ENCODE measurements around the gene CTSA.

The CTSA gene

GRCh38 chr20:45851501-45851900, 39.6 kb upstream of the CTSA start:
- Histone ChIP-seq H3K27ac (ENCODE audit: low read depth, low read length) (no peak overlapping the region), H3K9ac (ENCODE audit: low read length in 5 of 5) (no peak overlapping the region), H3K36me3 (ENCODE audit: control insufficient read depth in 5 of 5, insufficient read depth in 5 of 5, low read length in 5 of 5) (peaks cover 5 to 54% (median 30%) of the 10 kb centered on the region in 5 donors), H3K9me3 (ENCODE audit: control insufficient read depth in 5 of 5, low read length in 5 of 5) (no peaks in the 10 kb centered on the region), H3K4me3 (ENCODE audit: low read depth in 1 of 5, low read length in 5 of 5) (no peak overlapping the region), H3K4me1 (ENCODE audit: control insufficient read depth in 5 of 5, insufficient read depth in 5 of 5, low read length in 5 of 5) (peaks cover 0 to 20% (median 17%) of the 10 kb centered on the region in 5 donors), H3K27me3 (ENCODE audit: control insufficient read depth in 5 of 5, insufficient read depth in 4 of 5, low read length in 5 of 5) (no peaks in the 10 kb centered on the region)

- no peak overlapping the region for H3K9ac ChIP-seq (ENCODE audit: low read length in 5 of 5)
- no peaks in the 10 kb centered on the region for H3K9me3 ChIP-seq (ENCODE audit: control insufficient read depth in 5 of 5, low read length in 5 of 5)
- peaks cover 5 to 47% (median 25%) of the 10 kb centered on the region in 5 donors for H3K36me3 ChIP-seq (ENCODE audit: control insufficient read depth in 5 of 5, insufficient read depth in 5 of 5, low read length in 5 of 5)
- H3K4me3 ChIP-seq (ENCODE audit: low read depth in 1 of 5, low read length in 5 of 5) = no peak overlapping the region
- no peak overlapping the region for H3K27ac ChIP-seq (ENCODE audit: low read depth, low read length)
- H3K4me1 ChIP-seq (ENCODE audit: control insufficient read depth in 5 of 5, insufficient read depth in 5 of 5, low read length in 5 of 5) = peaks cover 0 to 26% (median 22%) of the 10 kb centered on the region in 5 donors
- no peaks in the 10 kb centered on the region for H3K27me3 ChIP-seq (ENCODE audit: control insufficient read depth in 5 of 5, insufficient read depth in 4 of 5, low read length in 5 of 5)
These were observed 38.8 kb upstream of the CTSA start for GRCh38 chr20:45852326-45852725.

- peaks cover 0 to 37% (median 31%) of the 10 kb centered on the region in 5 donors for H3K4me1 ChIP-seq (ENCODE audit: control insufficient read depth in 5 of 5, insufficient read depth in 5 of 5, low read length in 5 of 5)
- no peak overlapping the region for H3K9ac ChIP-seq (ENCODE audit: low read length in 5 of 5)
- H3K4me3 ChIP-seq (ENCODE audit: low read depth in 1 of 5, low read length in 5 of 5) = no peak overlapping the region
- H3K27ac ChIP-seq (ENCODE audit: low read depth, low read length) = no peak overlapping the region
- no peaks in the 10 kb centered on the region for H3K27me3 ChIP-seq (ENCODE audit: control insufficient read depth in 5 of 5, insufficient read depth in 4 of 5, low read length in 5 of 5)
- H3K36me3 ChIP-seq (ENCODE audit: control insufficient read depth in 5 of 5, insufficient read depth in 5 of 5, low read length in 5 of 5) = peaks cover 5 to 41% (median 18%) of the 10 kb centered on the region in 5 donors
- H3K9me3 ChIP-seq (ENCODE audit: control insufficient read depth in 5 of 5, low read length in 5 of 5) = no peaks in the 10 kb centered on the region
These were observed 37.7 kb upstream of the CTSA start for GRCh38 chr20:45853484-45853883.

- peak within 1 kb of the TSS; percentile 68 to 93 (median 87) for H3K9ac ChIP-seq (ENCODE audit: low read length in 5 of 5)
- H3K36me3 ChIP-seq (ENCODE audit: control insufficient read depth in 5 of 5, insufficient read depth in 5 of 5, low read length in 5 of 5) = peaks cover 4 to 22% (median 9%) of the 10 kb centered on the region in 5 donors
- H3K4me1 ChIP-seq (ENCODE audit: control insufficient read depth in 5 of 5, insufficient read depth in 5 of 5, low read length in 5 of 5) = peaks cover 0 to 38% (median 32%) of the 10 kb centered on the region in 5 donors
- H3K27me3 ChIP-seq (ENCODE audit: control insufficient read depth in 5 of 5, insufficient read depth in 4 of 5, low read length in 5 of 5) = no peaks in the 10 kb centered on the region
- H3K4me3 ChIP-seq (ENCODE audit: low read depth in 1 of 5, low read length in 5 of 5) = peak within 1 kb of the TSS; percentile 89 to 99 (median 97)
- H3K27ac ChIP-seq (ENCODE audit: low read depth, low read length) = peak within 1 kb of the TSS; percentile 83
- H3K9me3 ChIP-seq (ENCODE audit: control insufficient read depth in 5 of 5, low read length in 5 of 5) = no peaks in the 10 kb centered on the region
These were observed 33.8 kb upstream of the CTSA start, which contains the start of the genes ACOT8 and ZSWIM3 for GRCh38 chr20:45857114-45857881. TSS of gene ACOT8 (minus strand) at chr20:45857392. CDS start at chr20:45857315, 77 bp downstream. TSS of gene ZSWIM3 (plus strand) at chr20:45857614. CDS start at chr20:45857826, 212 bp downstream.

- H3K9me3 ChIP-seq (ENCODE audit: control insufficient read depth in 5 of 5, low read length in 5 of 5) = no peaks in the 10 kb centered on the region
- H3K4me1 ChIP-seq (ENCODE audit: control insufficient read depth in 5 of 5, insufficient read depth in 5 of 5, low read length in 5 of 5) = peaks cover 0 to 38% (median 32%) of the 10 kb centered on the region in 5 donors
- peaks cover 2 to 20% (median 9%) of the 10 kb centered on the region in 5 donors for H3K36me3 ChIP-seq (ENCODE audit: control insufficient read depth in 5 of 5, insufficient read depth in 5 of 5, low read length in 5 of 5)
- H3K27ac ChIP-seq (ENCODE audit: low read depth, low read length) = peak overlapping the region; percentile 83
- H3K9ac ChIP-seq (ENCODE audit: low read length in 5 of 5) = peak overlapping the region; percentile 63 to 91 (median 82)
- peak overlapping the region; percentile 89 to 99 (median 97) for H3K4me3 ChIP-seq (ENCODE audit: low read depth in 1 of 5, low read length in 5 of 5)
- no peaks in the 10 kb centered on the region for H3K27me3 ChIP-seq (ENCODE audit: control insufficient read depth in 5 of 5, insufficient read depth in 4 of 5, low read length in 5 of 5)
These were observed 33.3 kb upstream of the CTSA start for GRCh38 chr20:45857882-45858216.

- no peak overlapping the region for H3K27ac ChIP-seq (ENCODE audit: low read depth, low read length)
These were observed 31.2 kb upstream of the CTSA start for GRCh38 chr20:45859916-45860315.

GRCh38 chr20:45860560-45861220, 30.4 kb upstream of the CTSA start:
- no peak overlapping the region for H3K4me3 ChIP-seq (ENCODE audit: low read depth in 1 of 5, low read length in 5 of 5)
- no peaks in the 10 kb centered on the region for H3K9me3 ChIP-seq (ENCODE audit: control insufficient read depth in 5 of 5, low read length in 5 of 5)
- H3K27ac ChIP-seq (ENCODE audit: low read depth, low read length) = no peak overlapping the region
- H3K4me1 ChIP-seq (ENCODE audit: control insufficient read depth in 5 of 5, insufficient read depth in 5 of 5, low read length in 5 of 5) = peaks cover 0 to 26% (median 23%) of the 10 kb centered on the region in 5 donors
- H3K9ac ChIP-seq (ENCODE audit: low read length in 5 of 5) = no peak overlapping the region
- H3K36me3 ChIP-seq (ENCODE audit: control insufficient read depth in 5 of 5, insufficient read depth in 5 of 5, low read length in 5 of 5) = peaks cover 0 to 3% (median 0%) of the 10 kb centered on the region in 5 donors
- H3K27me3 ChIP-seq (ENCODE audit: control insufficient read depth in 5 of 5, insufficient read depth in 4 of 5, low read length in 5 of 5) = no peaks in the 10 kb centered on the region

More at GRCh38 chr20:45859916-45860315, 31.2 kb upstream of the CTSA start:
- Histone ChIP-seq H3K4me3 (ENCODE audit: low read depth in 1 of 5, low read length in 5 of 5) (no peak overlapping the region), H3K4me1 (ENCODE audit: control insufficient read depth in 5 of 5, insufficient read depth in 5 of 5, low read length in 5 of 5) (peaks cover 0 to 32% (median 29%) of the 10 kb centered on the region in 5 donors), H3K36me3 (ENCODE audit: control insufficient read depth in 5 of 5, insufficient read depth in 5 of 5, low read length in 5 of 5) (peaks cover 0 to 5% (median under 1%) of the 10 kb centered on the region in 5 donors), H3K9ac (ENCODE audit: low read length in 5 of 5) (no peak overlapping the region), H3K27me3 (ENCODE audit: control insufficient read depth in 5 of 5, insufficient read depth in 4 of 5, low read length in 5 of 5) (no peaks in the 10 kb centered on the region), H3K9me3 (ENCODE audit: control insufficient read depth in 5 of 5, low read length in 5 of 5) (no peaks in the 10 kb centered on the region)

GRCh38 chr20:45861221-45862075, 29.7 kb upstream of the CTSA start:
- Histone ChIP-seq H3K9me3 (ENCODE audit: control insufficient read depth in 5 of 5, low read length in 5 of 5) (no peaks in the 10 kb centered on the region), H3K9ac (ENCODE audit: low read length in 5 of 5) (no peak overlapping the region), H3K27ac (ENCODE audit: low read depth, low read length) (no peak overlapping the region), H3K27me3 (ENCODE audit: control insufficient read depth in 5 of 5, insufficient read depth in 4 of 5, low read length in 5 of 5) (no peaks in the 10 kb centered on the region), H3K36me3 (ENCODE audit: control insufficient read depth in 5 of 5, insufficient read depth in 5 of 5, low read length in 5 of 5) (peaks cover 0 to 3% (median 0%) of the 10 kb centered on the region in 5 donors), H3K4me1 (ENCODE audit: control insufficient read depth in 5 of 5, insufficient read depth in 5 of 5, low read length in 5 of 5) (peaks cover 0 to 18% (median 15%) of the 10 kb centered on the region in 5 donors), H3K4me3 (ENCODE audit: low read depth in 1 of 5, low read length in 5 of 5) (no peak overlapping the region)

- Histone ChIP-seq H3K4me3 (ENCODE audit: low read depth in 1 of 5, low read length in 5 of 5) (no peak overlapping the region), H3K27me3 (ENCODE audit: control insufficient read depth in 5 of 5, insufficient read depth in 4 of 5, low read length in 5 of 5) (no peaks in the 10 kb centered on the region), H3K9ac (ENCODE audit: low read length in 5 of 5) (no peak overlapping the region), H3K9me3 (ENCODE audit: control insufficient read depth in 5 of 5, low read length in 5 of 5) (no peaks in the 10 kb centered on the region), H3K27ac (ENCODE audit: low read depth, low read length) (no peak overlapping the region), H3K36me3 (ENCODE audit: control insufficient read depth in 5 of 5, insufficient read depth in 5 of 5, low read length in 5 of 5) (peaks cover 0 to 3% (median 0%) of the 10 kb centered on the region in 5 donors), H3K4me1 (ENCODE audit: control insufficient read depth in 5 of 5, insufficient read depth in 5 of 5, low read length in 5 of 5) (no peaks in the 10 kb centered on the region)
These were observed 27.3 kb upstream of the CTSA start for GRCh38 chr20:45863543-45864470.

Measured in subcutaneous abdominal adipose tissue (tissue), 5 donors.